ENCODE measurements around the gene XPA.

The XPA gene

GRCh38 chr9:97638666-97639065 is 58.5 kb downstream of the XPA start:
- no peak for DNase-seq (ENCODE audit: low read depth)
- TF ChIP-seq CTCF (IDR thresholded peaks at IDR 0.05; ENCODE audit: low read length, missing control alignments), result no peak
- no peak overlapping the region for H3K4me3 ChIP-seq (replicated peaks; ENCODE audit: low read depth, low read length)

GRCh38 chr9:97636903-97637302 is 60.2 kb downstream of the XPA start:
- no peak for TF ChIP-seq CTCF (IDR thresholded peaks at IDR 0.05; ENCODE audit: low read length, missing control alignments)
- no peak for DNase-seq (ENCODE audit: low read depth)
- no peak overlapping the region for H3K4me3 ChIP-seq (replicated peaks; ENCODE audit: low read depth, low read length)

GRCh38 chr9:97635026-97635425 is 62.1 kb downstream of the XPA start:
- H3K4me3 ChIP-seq (replicated peaks; ENCODE audit: low read depth, low read length), result peak overlapping the region; percentile 83
- TF ChIP-seq CTCF (IDR thresholded peaks at IDR 0.05; ENCODE audit: low read length, missing control alignments), result no peak
- no peak for DNase-seq (ENCODE audit: low read depth)

- H3K4me3 ChIP-seq (replicated peaks; ENCODE audit: low read depth, low read length), result peak overlapping the region; percentile 83
- TF ChIP-seq CTCF (IDR thresholded peaks at IDR 0.05; ENCODE audit: low read length, missing control alignments), result no peak
- DNase-seq (ENCODE audit: low read depth), result no peak
Observed at GRCh38 chr9:97633859-97634490, 63.2 kb downstream of the XPA start.

- no peak for TF ChIP-seq CTCF (IDR thresholded peaks at IDR 0.05; ENCODE audit: low read length, missing control alignments)
- DNase-seq (ENCODE audit: low read depth), result peak; percentile 98
- H3K4me3 ChIP-seq (replicated peaks; ENCODE audit: low read depth, low read length), result peak within 1 kb of the TSS; percentile 83
Observed at GRCh38 chr9:97632985-97633858, 63.9 kb downstream of the XPA start, which contains the start of the genes NCBP1 and TSTD2. TSS of gene NCBP1 (plus strand) at chr9:97633821. CDS start at chr9:97633882, 61 bp downstream. TSS of gene TSTD2 (minus strand) at chr9:97633368. CDS start at chr9:97627562, 5,806 bp downstream.

- peak overlapping the region; percentile 83 for H3K4me3 ChIP-seq (replicated peaks; ENCODE audit: low read depth, low read length)
- no peak for TF ChIP-seq CTCF (IDR thresholded peaks at IDR 0.05; ENCODE audit: low read length, missing control alignments)
- peak; percentile 83 for DNase-seq (ENCODE audit: low read depth)
Observed at GRCh38 chr9:97632248-97632984, 64.7 kb downstream of the XPA start.
